Vagina (tissue), 2 donors: ENCODE results near the gene NME8.

Experiments
- POLR2A ChIP-seq, 2 donors: fragments of 450-650 bp; IDR thresholded peaks; one replicate each; pipeline ENCODE4 v1.6.1; 2017; ENCODE audit warnings: antibody characterized with exemption in 2 of 2, mild to moderate bottlenecking in 2 of 2, moderate library complexity in 2 of 2
- POLR2AphosphoS5 ChIP-seq, 2 donors: sonication (generic); formaldehyde crosslinking; IDR thresholded peaks; one replicate each; pipeline ENCODE4 v1.9.0; 2017; ENCODE audit warnings: antibody characterized with exemption in 2 of 2, mild to moderate bottlenecking in 2 of 2, low read depth in 1 of 2; ENCODE audit not compliant: insufficient read depth in 1 of 2
- TF ChIP-seq, protein P1 (sequence below), 3 experiments: fragments of 450-650 bp in 2 of 3; fragments of 200-600 bp in 1 of 3; sonication (generic) in 1 of 3; IDR thresholded peaks; one replicate each; pipeline ENCODE4 v1.5.1; 2017 to 2019; ENCODE audit warnings: antibody characterized with exemption in 3 of 3, mild to moderate bottlenecking in 2 of 3, moderate library complexity in 2 of 3

DNA sequence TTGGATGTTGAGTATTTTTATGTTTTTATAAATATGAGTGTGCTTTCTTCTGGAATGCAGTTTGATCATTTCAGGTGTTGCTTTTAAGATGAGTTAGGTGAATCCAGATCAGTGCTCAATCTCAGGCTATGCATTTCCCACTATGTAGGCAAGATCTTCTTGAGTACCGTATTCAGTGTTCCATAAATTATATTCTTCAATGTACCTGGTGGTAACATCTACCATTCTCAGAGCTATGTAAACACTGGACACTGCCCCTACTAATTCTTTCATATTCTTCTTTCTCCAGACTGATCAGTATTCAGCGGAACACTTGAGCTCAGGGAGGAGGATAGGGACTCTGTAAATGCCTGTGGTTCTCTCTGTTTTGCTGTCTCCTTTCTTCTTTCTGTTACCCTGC is 25.5 kb upstream of the NME8 start:
- TF ChIP-seq, protein P1, sequence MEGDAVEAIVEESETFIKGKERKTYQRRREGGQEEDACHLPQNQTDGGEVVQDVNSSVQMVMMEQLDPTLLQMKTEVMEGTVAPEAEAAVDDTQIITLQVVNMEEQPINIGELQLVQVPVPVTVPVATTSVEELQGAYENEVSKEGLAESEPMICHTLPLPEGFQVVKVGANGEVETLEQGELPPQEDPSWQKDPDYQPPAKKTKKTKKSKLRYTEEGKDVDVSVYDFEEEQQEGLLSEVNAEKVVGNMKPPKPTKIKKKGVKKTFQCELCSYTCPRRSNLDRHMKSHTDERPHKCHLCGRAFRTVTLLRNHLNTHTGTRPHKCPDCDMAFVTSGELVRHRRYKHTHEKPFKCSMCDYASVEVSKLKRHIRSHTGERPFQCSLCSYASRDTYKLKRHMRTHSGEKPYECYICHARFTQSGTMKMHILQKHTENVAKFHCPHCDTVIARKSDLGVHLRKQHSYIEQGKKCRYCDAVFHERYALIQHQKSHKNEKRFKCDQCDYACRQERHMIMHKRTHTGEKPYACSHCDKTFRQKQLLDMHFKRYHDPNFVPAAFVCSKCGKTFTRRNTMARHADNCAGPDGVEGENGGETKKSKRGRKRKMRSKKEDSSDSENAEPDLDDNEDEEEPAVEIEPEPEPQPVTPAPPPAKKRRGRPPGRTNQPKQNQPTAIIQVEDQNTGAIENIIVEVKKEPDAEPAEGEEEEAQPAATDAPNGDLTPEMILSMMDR (IDR thresholded peaks at IDR 0.05): no peak
- TF ChIP-seq POLR2A (IDR thresholded peaks at IDR 0.05): no peak
- TF ChIP-seq POLR2AphosphoS5 (IDR thresholded peaks at IDR 0.05; ENCODE audit: insufficient read depth in 1 of 2, low read depth in 1 of 2): no peak
